K562 (cell line): ENCODE results near the gene TCFL5. TPM values are rescaled to one million over a fixed set of nuclear protein-coding genes. Genes with fewer than 3 reads are reported as not detected.
A peak's percentile ranks its signal among the peaks of the same experiment; 100 is the strongest.

Experiments used
- BDP1 ChIP-seq: IDR thresholded peaks from 3 replicates; pipeline ENCODE4 v1.6.1; 2011; ENCODE audit not compliant: insufficient read length, insufficient read depth
- CBFA2T3 ChIP-seq: fragments of 450-650 bp; IDR thresholded peaks from 2 replicates; pipeline ENCODE4 v1.6.1; 2017
- E2F3 ChIP-seq: fragments of 250-450 bp; sonication (Bioruptor Pico); IDR thresholded peaks from 2 replicates; pipeline ENCODE4 v1.4.0; 2020; ENCODE audit warnings: mild to moderate bottlenecking
- GABPB2 ChIP-seq: fragments of 250-450 bp; sonication (Bioruptor Pico); conservative IDR thresholded peaks from 2 replicates; pipeline ENCODE4 v1.5.1; 2021; ENCODE audit warnings: mild to moderate bottlenecking
- HDAC6 ChIP-seq: IDR thresholded peaks from 2 replicates; pipeline ENCODE4 v1.6.1; 2012; ENCODE audit warnings: low read depth, mild to moderate bottlenecking, control low read depth, inconsistent platforms, low read length, moderate library complexity
- ILK ChIP-seq: fragments of 450-650 bp; IDR thresholded peaks from 2 replicates; pipeline ENCODE4 v1.6.1; 2016; ENCODE audit warnings: missing genetic modification characterization, low read depth, mild to moderate bottlenecking, missing compliant biosample characterization, moderate library complexity, borderline replicate concordance
- MECOM ChIP-seq: fragments of 250-450 bp; sonication (Bioruptor Pico); IDR thresholded peaks from 2 replicates; pipeline ENCODE4 v1.8.0; 2022; ENCODE audit warnings: inconsistent platforms
- NFRKB ChIP-seq: fragments of 450-650 bp; IDR thresholded peaks from 2 replicates; pipeline ENCODE4 v1.6.1; 2016; ENCODE audit warnings: low read depth
- NFYB ChIP-seq: IDR thresholded peaks from 2 replicates; pipeline ENCODE4 v1.6.1; 2011; ENCODE audit warnings: mild to moderate bottlenecking, moderate library complexity; ENCODE audit not compliant: insufficient read length; ENCODE audit errors: extremely low read depth
- NR1H2 ChIP-seq: sonication (generic); formaldehyde crosslinking; IDR thresholded peaks from 2 replicates; pipeline ENCODE4 v1.4.0; 2020; ENCODE audit warnings: mild to moderate bottlenecking, missing genetic modification reagents
- NR2C1 ChIP-seq, 2 experiments: fragments of 450-650 bp; IDR thresholded peaks; 2 replicates each; pipeline ENCODE4 v1.6.1; 2017; ENCODE audit warnings: mild to moderate bottlenecking in 2 of 2, antibody characterized with exemption in 1 of 2, inconsistent platforms in 1 of 2, missing compliant biosample characterization in 1 of 2, missing genetic modification characterization in 1 of 2
- SMAD4 ChIP-seq: fragments of 250-450 bp; sonication (Bioruptor Pico); conservative IDR thresholded peaks from 2 replicates; pipeline ENCODE4 v1.8.0; 2021; ENCODE audit warnings: inconsistent platforms, mild to moderate bottlenecking, moderate library complexity
- SRSF1 ChIP-seq: fragments of 200-400 bp; formaldehyde crosslinking; IDR thresholded peaks from 2 replicates; pipeline ENCODE4 v1.6.1; 2017; ENCODE audit warnings: mild to moderate bottlenecking, low read depth, low read length, moderate library complexity
- TCF7L2 ChIP-seq: fragments of 150-350 bp; IDR thresholded peaks from 2 replicates; pipeline ENCODE4 v1.6.1; 2016; ENCODE audit warnings: low read depth, mild to moderate bottlenecking, low read length, moderate library complexity
- TOE1 ChIP-seq, 2 experiments: fragments of 450-650 bp in 1 of 2; sonication (generic) in 1 of 2; formaldehyde crosslinking in 1 of 2; IDR thresholded peaks; 2 replicates each; pipeline versions ENCODE4 v1.7.1 to v1.8.0; 2016 to 2022; ENCODE audit warnings: borderline replicate concordance in 2 of 2, mild to moderate bottlenecking in 2 of 2, antibody characterized with exemption in 1 of 2, inconsistent platforms in 1 of 2, low read depth in 1 of 2, missing genetic modification reagents in 1 of 2, moderate library complexity in 1 of 2
- ZBTB8A ChIP-seq: fragments of 450-650 bp; IDR thresholded peaks from 2 replicates; pipeline ENCODE4 v1.6.1; 2018; ENCODE audit warnings: mild to moderate bottlenecking, moderate library complexity; ENCODE audit not compliant: partially characterized antibody
- ZNF239 ChIP-seq: fragments of 250-450 bp; sonication (Bioruptor Pico); IDR thresholded peaks from 2 replicates; pipeline ENCODE4 v1.4.0; 2020; ENCODE audit warnings: mild to moderate bottlenecking
- ZNF512 ChIP-seq: IDR thresholded peaks from 2 replicates; pipeline ENCODE4 v1.6.1; 2016; ENCODE audit warnings: missing genetic modification characterization, missing compliant biosample characterization
- ZNF77 ChIP-seq: fragments of 250-450 bp; sonication (Bioruptor Pico); IDR thresholded peaks from 2 replicates; pipeline ENCODE4 v1.5.0; 2020
- ZNF79 ChIP-seq: fragments of 250-450 bp; sonication (Bioruptor Pico); IDR thresholded peaks from 2 replicates; pipeline ENCODE4 v1.4.0; 2020; ENCODE audit warnings: low read depth, mild to moderate bottlenecking, moderate library complexity
- polyA plus RNA-seq, 8 experiments: library from polyadenylated mRNA; depleted of rRNA in 4 of 8; stranded (reverse) in 5 of 8; unstranded in 3 of 8; fragments of >200 nt; fragmentation: Nextera tagmentation in 2 of 8; fragmentation: Illumina TruSeq in 1 of 8; extraction: Ambion mirVana in 2 of 8; extraction: Trizol in 1 of 8; gene quantifications; 2 replicates each; pipeline versions ENCODE4 v1.2.1 to v1.2.3, GENCODE V29; 2011 to 2014; ENCODE audit warnings: inconsistent platforms in 1 of 8, missing spikeins in 1 of 8
- total RNA-seq, 7 experiments: library from RNA; depleted of rRNA in 6 of 7; stranded (reverse); fragments of >200 nt in 6 of 7; fragmentation: Illumina TruSeq in 2 of 7; extraction: Trizol in 2 of 7; gene quantifications; 2 replicates each; pipeline versions ENCODE4 v1.2.1 to v1.2.3, GENCODE V29; 2011 to 2021; ENCODE audit warnings: low replicate concordance in 1 of 7
- TF ChIP-seq, protein P1 (sequence below): fragments of 250-450 bp; sonication (Bioruptor Pico); IDR thresholded peaks from 2 replicates; pipeline ENCODE4 v1.4.0; 2020; ENCODE audit warnings: mild to moderate bottlenecking, moderate library complexity
- TF ChIP-seq, protein P2 (sequence below): sonication (generic); formaldehyde crosslinking; IDR thresholded peaks from 2 replicates; pipeline ENCODE4 v1.8.1; 2023; ENCODE audit warnings: mild to moderate bottlenecking, missing genetic modification reagents
- TF ChIP-seq, protein P3 (sequence below), 3 experiments: fragments of 200-800 bp in 1 of 3; sonication (Bioruptor generic) in 1 of 3; sonication (generic) in 1 of 3; formaldehyde crosslinking in 1 of 3; IDR thresholded peaks; 2 replicates each; pipeline versions ENCODE4 v1.6.1 to v1.8.0; 2016 to 2022; ENCODE audit warnings: mild to moderate bottlenecking in 2 of 3, missing compliant biosample characterization in 2 of 3, missing genetic modification characterization in 2 of 3, missing genetic modification reagents in 1 of 3

The TCFL5 gene
- total and polyA plus RNA-seq, 9 of the 15 experiments (the other 6 are each of a cell fraction or from before 2014, with no cell fraction given), result 1.00 to 12.6 (median 9.1) TPM

DNA sequence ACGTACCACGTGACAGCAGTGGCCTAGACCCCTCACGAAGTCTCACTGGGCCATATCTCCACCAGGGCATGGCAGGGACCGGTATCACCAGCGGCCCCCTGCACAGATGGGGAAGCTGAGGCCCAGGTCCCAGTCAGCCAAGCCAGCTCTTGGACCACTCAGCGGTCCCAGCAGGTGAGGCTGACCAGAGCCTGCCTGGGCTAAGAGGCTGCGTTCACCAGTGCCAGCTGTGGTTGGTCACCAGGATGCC lies 67.9 kb downstream of the TCFL5 start (continued):
- peak; percentile 43; the same call in 1 of the 2 replicates for TF ChIP-seq TOE1 (IDR thresholded peaks at IDR 0.05; ENCODE audit: borderline replicate concordance)
- no peak for TF ChIP-seq TOE1 (CRISPR knock-in tag; IDR thresholded peaks at IDR 0.05; ENCODE audit: borderline replicate concordance, low read depth)
- TF ChIP-seq E2F3 (CRISPR knock-in tag), result 0 out of 2 replicates have a peak, but pooled peaks have one; percentile 60
- TF ChIP-seq, protein P1, sequence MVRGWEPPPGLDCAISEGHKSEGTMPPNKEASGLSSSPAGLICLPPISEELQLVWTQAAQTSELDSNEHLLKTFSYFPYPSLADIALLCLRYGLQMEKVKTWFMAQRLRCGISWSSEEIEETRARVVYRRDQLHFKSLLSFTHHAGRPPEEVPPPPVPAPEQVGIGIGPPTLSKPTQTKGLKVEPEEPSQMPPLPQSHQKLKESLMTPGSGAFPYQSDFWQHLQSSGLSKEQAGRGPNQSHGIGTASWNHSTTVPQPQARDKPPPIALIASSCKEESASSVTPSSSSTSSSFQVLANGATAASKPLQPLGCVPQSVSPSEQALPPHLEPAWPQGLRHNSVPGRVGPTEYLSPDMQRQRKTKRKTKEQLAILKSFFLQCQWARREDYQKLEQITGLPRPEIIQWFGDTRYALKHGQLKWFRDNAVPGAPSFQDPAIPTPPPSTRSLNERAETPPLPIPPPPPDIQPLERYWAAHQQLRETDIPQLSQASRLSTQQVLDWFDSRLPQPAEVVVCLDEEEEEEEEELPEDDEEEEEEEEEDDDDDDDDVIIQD, result 0 out of 2 replicates have a peak, but pooled peaks have one; percentile 41
- no peak for TF ChIP-seq TCF7L2
- no peak for TF ChIP-seq NR2C1 (IDR thresholded peaks at IDR 0.05)
- TF ChIP-seq NR2C1 (tag; IDR thresholded peaks at IDR 0.05), result no peak
- TF ChIP-seq ZNF79 (CRISPR knock-in tag), result no peak
- no peak for TF ChIP-seq NFRKB
- no peak for TF ChIP-seq NFYB
- TF ChIP-seq, protein P2, sequence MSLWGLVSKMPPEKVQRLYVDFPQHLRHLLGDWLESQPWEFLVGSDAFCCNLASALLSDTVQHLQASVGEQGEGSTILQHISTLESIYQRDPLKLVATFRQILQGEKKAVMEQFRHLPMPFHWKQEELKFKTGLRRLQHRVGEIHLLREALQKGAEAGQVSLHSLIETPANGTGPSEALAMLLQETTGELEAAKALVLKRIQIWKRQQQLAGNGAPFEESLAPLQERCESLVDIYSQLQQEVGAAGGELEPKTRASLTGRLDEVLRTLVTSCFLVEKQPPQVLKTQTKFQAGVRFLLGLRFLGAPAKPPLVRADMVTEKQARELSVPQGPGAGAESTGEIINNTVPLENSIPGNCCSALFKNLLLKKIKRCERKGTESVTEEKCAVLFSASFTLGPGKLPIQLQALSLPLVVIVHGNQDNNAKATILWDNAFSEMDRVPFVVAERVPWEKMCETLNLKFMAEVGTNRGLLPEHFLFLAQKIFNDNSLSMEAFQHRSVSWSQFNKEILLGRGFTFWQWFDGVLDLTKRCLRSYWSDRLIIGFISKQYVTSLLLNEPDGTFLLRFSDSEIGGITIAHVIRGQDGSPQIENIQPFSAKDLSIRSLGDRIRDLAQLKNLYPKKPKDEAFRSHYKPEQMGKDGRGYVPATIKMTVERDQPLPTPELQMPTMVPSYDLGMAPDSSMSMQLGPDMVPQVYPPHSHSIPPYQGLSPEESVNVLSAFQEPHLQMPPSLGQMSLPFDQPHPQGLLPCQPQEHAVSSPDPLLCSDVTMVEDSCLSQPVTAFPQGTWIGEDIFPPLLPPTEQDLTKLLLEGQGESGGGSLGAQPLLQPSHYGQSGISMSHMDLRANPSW (CRISPR knock-in tag), result no peak
- no peak for TF ChIP-seq ZBTB8A
- TF ChIP-seq ILK (tag), result no peak
- TF ChIP-seq SRSF1, result no peak
- no peak for TF ChIP-seq MECOM
- no peak for TF ChIP-seq ZNF77
- no peak for TF ChIP-seq SMAD4
- TF ChIP-seq GABPB2, result no peak
- TF ChIP-seq, protein P3, sequence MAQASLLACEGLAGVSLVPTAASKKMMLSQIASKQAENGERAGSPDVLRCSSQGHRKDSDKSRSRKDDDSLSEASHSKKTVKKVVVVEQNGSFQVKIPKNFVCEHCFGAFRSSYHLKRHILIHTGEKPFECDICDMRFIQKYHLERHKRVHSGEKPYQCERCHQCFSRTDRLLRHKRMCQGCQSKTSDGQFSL (CRISPR knock-in tag; IDR thresholded peaks at IDR 0.05), result no peak
- TF ChIP-seq, protein P3 (tag; IDR thresholded peaks at IDR 0.05), result no peak
- TF ChIP-seq ZNF512 (tag), result no peak
- TF ChIP-seq BDP1, result no peak
- TF ChIP-seq NR1H2 (CRISPR knock-in tag), result no peak
- TF ChIP-seq ZNF239 (CRISPR knock-in tag), result no peak
- TF ChIP-seq CBFA2T3, result no peak
- no peak for TF ChIP-seq HDAC6
